H1 (cell line): ENCODE results near the gene FOXK1. TPM values are rescaled to one million over a fixed set of nuclear protein-coding genes. Genes with fewer than 3 reads are reported as not detected.

ENCODE experiments used
- BRCA1 ChIP-seq: IDR thresholded peaks from 2 replicates; pipeline ENCODE4 v1.6.1; 2012; ENCODE audit warnings: low read depth, low read length, improper control_type of control experiment
- CHD2 ChIP-seq: IDR thresholded peaks from 2 replicates; pipeline ENCODE4 v1.6.1; 2012; ENCODE audit warnings: low read length, improper control_type of control experiment
- CTCF ChIP-seq, 3 experiments: IDR thresholded peaks; 1 replicate in 2 of 3; 2 replicates in 1 of 3; pipeline versions ENCODE4 v1.5.1 to v1.6.1; 2011; ENCODE audit warnings: low read length in 3 of 3, mild to moderate bottlenecking in 3 of 3, inconsistent platforms in 2 of 3, low read depth in 1 of 3, moderate library complexity in 1 of 3; ENCODE audit not compliant: insufficient read depth in 1 of 3; ENCODE audit errors: control extremely low read depth in 1 of 3
- KDM5A ChIP-seq: fragments of 200-600 bp; IDR thresholded peaks from 2 replicates; pipeline ENCODE4 v1.7.1; 2012; ENCODE audit warnings: mild to moderate bottlenecking, low read length, inconsistent platforms, mixed read lengths
- RNF2 ChIP-seq: fragments of 200-900, 300-1000 bp; sonication (generic); IDR thresholded peaks from 2 replicates; pipeline ENCODE4 v1.7.1; 2016; ENCODE audit warnings: borderline replicate concordance, low read depth, mild to moderate bottlenecking, antibody characterized with exemption, low read length; ENCODE audit not compliant: poor library complexity, severe bottlenecking; ENCODE audit errors: missing control alignments
- SIX5 ChIP-seq: IDR thresholded peaks from 2 replicates; pipeline ENCODE4 v1.6.1; 2011; ENCODE audit warnings: mild to moderate bottlenecking, low read depth, low read length
- TAF1 ChIP-seq: IDR thresholded peaks from 2 replicates; pipeline ENCODE4 v1.6.1; 2011; ENCODE audit warnings: mild to moderate bottlenecking, low read depth, low read length
- polyA plus RNA-seq, 7 experiments: library from polyadenylated mRNA; depleted of rRNA in 3 of 7; stranded (reverse) in 5 of 7; unstranded in 2 of 7; fragments of >200 nt in 5 of 7; fragments of 200-250 nt in 2 of 7; gene quantifications; 1 replicate in 5 of 7; 2 replicates in 1 of 7; 4 replicates in 1 of 7; pipeline versions ENCODE4 v1.2.1 to v1.2.3, GENCODE V29; 2011 to 2013; ENCODE audit warnings: missing spikeins in 2 of 7, mixed read lengths in 2 of 7
- total RNA-seq: library from RNA; stranded (reverse); fragmentation: NEBNext Ultra II Directional; extraction: Animal tissue kit (Norgen Biotek cat#: 25700); gene quantifications from 2 replicates; pipeline ENCODE4 v1.2.1, GENCODE V29; 2021

FOXK1 gene
- total and polyA plus RNA-seq, 2 of the 8 experiments (the other 6 are each of a cell fraction or from before 2014, with no cell fraction given), result 2.0 to 8.5 TPM

GRCh38 chr7:4805110-4805983 lies 123.3 kb downstream of the FOXK1 start (continued):
- TF ChIP-seq CTCF (IDR thresholded peaks at IDR 0.05; ENCODE audit: control extremely low read depth in 1 of 3, insufficient read depth in 1 of 3, low read depth in 1 of 3, low read length in 3 of 3) (no peak), SIX5 (no peak), KDM5A (no peak), RNF2 (no peak), TAF1 (no peak), BRCA1 (no peak), CHD2 (no peak)
